Measurements from ENCODE around the gene CRYAB.
A peak's percentile ranks its signal among the peaks of the same experiment; 100 is the strongest.

CRYAB gene

GRCh38 chr11:111923951-111924350 is 12.4 kb upstream of the CRYAB start:
- H3K4me1 Mint-ChIP-seq (ENCODE audit: low read depth) = peaks cover 17% of the 10 kb centered on the region
- intact Hi-C loops (cut with micrococcal nuclease) = no loop called here

DNA sequence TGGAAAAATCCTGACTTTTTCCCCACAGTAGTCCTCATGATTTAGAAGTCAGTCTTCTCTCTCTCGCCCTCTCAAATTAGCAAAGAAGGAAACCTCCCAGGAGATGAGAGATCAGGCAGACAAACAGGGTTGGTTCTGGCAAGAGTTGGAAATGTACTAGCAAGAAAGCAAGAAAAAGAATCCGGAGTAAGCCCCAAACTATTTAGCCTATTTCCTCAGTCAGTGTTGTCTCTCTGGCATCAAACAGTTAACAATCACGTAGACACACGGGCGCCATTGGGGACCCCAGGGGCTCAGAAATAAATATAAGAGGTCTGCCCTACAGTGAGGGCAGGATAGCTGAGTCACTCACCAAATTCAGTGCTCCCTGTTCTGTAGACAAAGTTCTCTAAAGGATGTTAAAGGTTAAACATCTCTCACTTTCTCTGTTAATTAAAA is 11.8 kb upstream of the CRYAB start:
- H3K36me3 Mint-ChIP-seq (ENCODE audit: low read depth) = no peaks in the 10 kb centered on the region
- H3K27ac Mint-ChIP-seq = no peak overlapping the region
- no peaks in the 10 kb centered on the region for H3K27me3 Mint-ChIP-seq
- H3K4me1 Mint-ChIP-seq (ENCODE audit: low read depth) = peaks cover 17% of the 10 kb centered on the region
- H3K4me3 Mint-ChIP-seq = no peak overlapping the region
- H3K9me3 Mint-ChIP-seq = no peaks in the 10 kb centered on the region
- intact Hi-C loops (cut with micrococcal nuclease) = no loop called here

More at GRCh38 chr11:111923951-111924350, 12.4 kb upstream of the CRYAB start:
- Mint-ChIP-seq H3K27ac (peak overlapping the region; percentile 11), H3K36me3 (ENCODE audit: low read depth) (no peaks in the 10 kb centered on the region), H3K4me3 (no peak overlapping the region), H3K9me3 (no peaks in the 10 kb centered on the region), H3K27me3 (no peaks in the 10 kb centered on the region)

- H3K4me1 Mint-ChIP-seq (ENCODE audit: low read depth) = peaks cover 17% of the 10 kb centered on the region
- no peak overlapping the region for H3K4me3 Mint-ChIP-seq
- H3K36me3 Mint-ChIP-seq (ENCODE audit: low read depth) = no peaks in the 10 kb centered on the region
- no peak overlapping the region for H3K27ac Mint-ChIP-seq
- intact Hi-C loops (cut with micrococcal nuclease) = no loop called here
- no peaks in the 10 kb centered on the region for H3K9me3 Mint-ChIP-seq
- H3K27me3 Mint-ChIP-seq = no peaks in the 10 kb centered on the region
Observed at GRCh38 chr11:111922803-111923202, 11.2 kb upstream of the CRYAB start.

GRCh38 chr11:111921541-111922230 is 10.1 kb upstream of the CRYAB start:
- Mint-ChIP-seq H3K9me3 (no peaks in the 10 kb centered on the region), H3K27ac (no peak overlapping the region), H3K36me3 (ENCODE audit: low read depth) (no peaks in the 10 kb centered on the region), H3K27me3 (peaks cover 6% of the 10 kb centered on the region), H3K4me3 (no peak overlapping the region), H3K4me1 (ENCODE audit: low read depth) (peaks cover 11% of the 10 kb centered on the region)
- intact Hi-C loops (cut with micrococcal nuclease) = no loop called here

- H3K4me1 Mint-ChIP-seq (ENCODE audit: low read depth) = peaks cover 3% of the 10 kb centered on the region
- H3K27ac Mint-ChIP-seq = no peak overlapping the region
- no peak overlapping the region for H3K4me3 Mint-ChIP-seq
- no peaks in the 10 kb centered on the region for H3K36me3 Mint-ChIP-seq (ENCODE audit: low read depth)
- H3K9me3 Mint-ChIP-seq = no peaks in the 10 kb centered on the region
- intact Hi-C loops (cut with micrococcal nuclease) = no loop called here
- H3K27me3 Mint-ChIP-seq = peaks cover 14% of the 10 kb centered on the region
Observed at GRCh38 chr11:111920908-111921307, 9.3 kb upstream of the CRYAB start.

GRCh38 chr11:111918390-111919256 is 7.1 kb upstream of the CRYAB start, which contains the start of gene C11orf52:
Gene C11orf52, plus strand, starts transcription at chr11:111918913. Its CDS starts 60 bp downstream, at chr11:111918973.
- Mint-ChIP-seq H3K9me3 (no peaks in the 10 kb centered on the region), H3K36me3 (ENCODE audit: low read depth) (no peaks in the 10 kb centered on the region), H3K27me3 (peaks cover 27% of the 10 kb centered on the region), H3K4me3 (no peak within 1 kb of the TSS), H3K27ac (no peak within 1 kb of the TSS), H3K4me1 (ENCODE audit: low read depth) (no peaks in the 10 kb centered on the region)
- intact Hi-C loops (cut with micrococcal nuclease) = no loop called here

- H3K27ac Mint-ChIP-seq = no peak overlapping the region
- intact Hi-C loops (cut with micrococcal nuclease) = no loop called here
- peaks cover 35% of the 10 kb centered on the region for H3K27me3 Mint-ChIP-seq
- H3K9me3 Mint-ChIP-seq = no peaks in the 10 kb centered on the region
- no peak overlapping the region for H3K4me3 Mint-ChIP-seq
- H3K4me1 Mint-ChIP-seq (ENCODE audit: low read depth) = no peaks in the 10 kb centered on the region
- H3K36me3 Mint-ChIP-seq (ENCODE audit: low read depth) = no peaks in the 10 kb centered on the region
Observed at GRCh38 chr11:111917788-111918187, 6.2 kb upstream of the CRYAB start.

GRCh38 chr11:111917312-111917711 is 5.7 kb upstream of the CRYAB start:
- H3K4me1 Mint-ChIP-seq (ENCODE audit: low read depth) = no peaks in the 10 kb centered on the region
- H3K27me3 Mint-ChIP-seq = peaks cover 40% of the 10 kb centered on the region
- H3K36me3 Mint-ChIP-seq (ENCODE audit: low read depth) = no peaks in the 10 kb centered on the region
- H3K27ac Mint-ChIP-seq = no peak overlapping the region
- intact Hi-C loops (cut with micrococcal nuclease) = no loop called here
- no peak overlapping the region for H3K4me3 Mint-ChIP-seq
- no peaks in the 10 kb centered on the region for H3K9me3 Mint-ChIP-seq

GRCh38 chr11:111916768-111917167 is 5.2 kb upstream of the CRYAB start:
- Mint-ChIP-seq H3K27ac (no peak overlapping the region), H3K36me3 (ENCODE audit: low read depth) (no peaks in the 10 kb centered on the region), H3K27me3 (peaks cover 46% of the 10 kb centered on the region), H3K4me3 (no peak overlapping the region), H3K4me1 (ENCODE audit: low read depth) (no peaks in the 10 kb centered on the region), H3K9me3 (no peaks in the 10 kb centered on the region)
- intact Hi-C loops (cut with micrococcal nuclease) = no loop called here

DNA sequence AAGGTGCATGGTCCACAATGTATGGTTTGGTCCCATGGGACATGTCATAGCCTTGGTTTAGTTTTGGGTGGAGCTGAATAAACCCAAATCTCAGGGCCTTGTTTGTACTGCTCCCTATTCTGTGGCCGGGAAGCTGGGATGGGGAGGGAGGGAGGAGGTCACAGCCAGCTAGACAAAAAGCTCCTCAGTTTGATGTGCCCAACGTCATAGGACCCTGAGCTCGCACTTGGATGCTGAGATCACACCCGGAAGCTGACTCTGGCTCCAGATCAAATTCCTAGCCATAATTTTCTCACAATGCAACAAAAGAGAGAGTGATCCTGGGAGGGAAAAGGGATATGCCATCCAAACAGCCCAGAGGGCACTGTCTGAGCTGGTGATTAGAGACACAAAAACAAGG is 2.4 kb upstream of the CRYAB start:
- no peaks in the 10 kb centered on the region for H3K36me3 Mint-ChIP-seq (ENCODE audit: low read depth)
- no peak overlapping the region for H3K27ac Mint-ChIP-seq
- H3K27me3 Mint-ChIP-seq = peaks cover 65% of the 10 kb centered on the region
- no peaks in the 10 kb centered on the region for H3K4me1 Mint-ChIP-seq (ENCODE audit: low read depth)
- no peak overlapping the region for H3K4me3 Mint-ChIP-seq
- intact Hi-C loops (cut with micrococcal nuclease) = no loop called here
- no peaks in the 10 kb centered on the region for H3K9me3 Mint-ChIP-seq

- H3K27ac Mint-ChIP-seq = no peak overlapping the region
- peaks cover 65% of the 10 kb centered on the region for H3K27me3 Mint-ChIP-seq
- no peaks in the 10 kb centered on the region for H3K9me3 Mint-ChIP-seq
- no peak overlapping the region for H3K4me3 Mint-ChIP-seq
- no peaks in the 10 kb centered on the region for H3K4me1 Mint-ChIP-seq (ENCODE audit: low read depth)
- no peaks in the 10 kb centered on the region for H3K36me3 Mint-ChIP-seq (ENCODE audit: low read depth)
- intact Hi-C loops (cut with micrococcal nuclease) = no loop called here
Observed at GRCh38 chr11:111913031-111913861, 1.7 kb upstream of the CRYAB start.

- Mint-ChIP-seq H3K4me3 (no peak within 1 kb of the TSS), H3K9me3 (no peaks in the 10 kb centered on the region), H3K27ac (no peak within 1 kb of the TSS), H3K36me3 (ENCODE audit: low read depth) (no peaks in the 10 kb centered on the region), H3K27me3 (peaks cover 65% of the 10 kb centered on the region), H3K4me1 (ENCODE audit: low read depth) (no peaks in the 10 kb centered on the region)
- intact Hi-C loops (cut with micrococcal nuclease) = no loop called here
Observed at GRCh38 chr11:111912535-111912934, 965 bp upstream of the CRYAB start, which contains the start of gene HSPB2. Gene HSPB2, plus strand, starts transcription at chr11:111912734. Its CDS starts 96 bp downstream, at chr11:111912830.

GRCh38 chr11:111910676-111911562 is 651 bp downstream of the CRYAB start:
- Mint-ChIP-seq H3K4me1 (ENCODE audit: low read depth) (no peaks in the 10 kb centered on the region), H3K27ac (no peak overlapping the region), H3K4me3 (no peak overlapping the region), H3K9me3 (no peaks in the 10 kb centered on the region), H3K36me3 (ENCODE audit: low read depth) (no peaks in the 10 kb centered on the region), H3K27me3 (peaks cover 51% of the 10 kb centered on the region)
- intact Hi-C loops (cut with micrococcal nuclease) = no loop called here
